Measurements from ENCODE around the gene KBTBD2.
"Not testable (repeated sequence)": the region's sequence is repeated elsewhere in the genome, so short reads cannot be mapped to it uniquely, and the experiment has no call there.

The KBTBD2 gene

DNA sequence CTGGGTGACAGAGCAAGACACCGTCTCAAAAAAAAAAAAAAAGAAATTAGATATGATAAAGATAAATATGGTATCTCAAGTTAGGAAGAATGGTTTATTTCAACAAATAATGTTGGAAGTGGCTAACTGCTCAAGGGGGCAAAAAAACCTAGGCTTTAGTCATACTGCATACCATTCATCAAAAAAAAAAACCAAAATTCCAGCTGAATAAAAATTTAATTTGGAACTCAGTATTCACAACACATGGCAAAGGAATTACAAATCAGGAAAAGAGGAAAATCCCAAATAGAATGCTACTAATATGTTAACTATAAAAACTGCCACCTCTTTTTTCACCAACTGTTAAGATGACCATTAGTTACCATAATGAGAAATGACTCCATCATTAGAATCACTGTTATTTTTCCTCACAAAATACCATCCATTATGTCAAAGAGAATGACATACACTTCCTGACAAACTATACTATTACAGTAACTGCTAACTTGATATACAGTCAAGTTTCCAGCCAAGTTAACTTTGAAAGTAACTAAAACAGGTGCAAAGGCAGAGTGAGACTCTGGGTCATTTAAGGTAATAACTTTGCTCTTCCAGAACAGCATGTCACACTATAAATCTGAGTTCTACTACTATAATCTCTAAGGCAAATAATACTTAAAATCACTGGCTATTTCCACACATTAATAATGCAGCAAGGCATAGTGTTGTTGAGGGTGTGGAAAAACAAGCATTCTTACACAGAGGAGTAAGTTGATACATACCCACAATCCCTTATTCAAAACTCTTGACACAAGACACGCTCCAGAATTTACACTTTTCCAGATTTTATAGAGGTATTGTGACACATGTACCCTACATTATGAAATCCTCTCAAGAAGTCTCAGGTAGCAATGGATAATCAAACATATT, 10.2 kb downstream of the KBTBD2 start:
- peaks cover 5% of the 10 kb centered on the region; the same call in 1 of the 2 replicates for H3K36me3 ChIP-seq
- no peaks in the 10 kb centered on the region for H3K27me3 ChIP-seq
- H3K4me1 ChIP-seq = 0 out of 2 replicates have a peak, but pooled peaks cover 4% of the 10 kb centered on the region
- TF ChIP-seq, protein P1, sequence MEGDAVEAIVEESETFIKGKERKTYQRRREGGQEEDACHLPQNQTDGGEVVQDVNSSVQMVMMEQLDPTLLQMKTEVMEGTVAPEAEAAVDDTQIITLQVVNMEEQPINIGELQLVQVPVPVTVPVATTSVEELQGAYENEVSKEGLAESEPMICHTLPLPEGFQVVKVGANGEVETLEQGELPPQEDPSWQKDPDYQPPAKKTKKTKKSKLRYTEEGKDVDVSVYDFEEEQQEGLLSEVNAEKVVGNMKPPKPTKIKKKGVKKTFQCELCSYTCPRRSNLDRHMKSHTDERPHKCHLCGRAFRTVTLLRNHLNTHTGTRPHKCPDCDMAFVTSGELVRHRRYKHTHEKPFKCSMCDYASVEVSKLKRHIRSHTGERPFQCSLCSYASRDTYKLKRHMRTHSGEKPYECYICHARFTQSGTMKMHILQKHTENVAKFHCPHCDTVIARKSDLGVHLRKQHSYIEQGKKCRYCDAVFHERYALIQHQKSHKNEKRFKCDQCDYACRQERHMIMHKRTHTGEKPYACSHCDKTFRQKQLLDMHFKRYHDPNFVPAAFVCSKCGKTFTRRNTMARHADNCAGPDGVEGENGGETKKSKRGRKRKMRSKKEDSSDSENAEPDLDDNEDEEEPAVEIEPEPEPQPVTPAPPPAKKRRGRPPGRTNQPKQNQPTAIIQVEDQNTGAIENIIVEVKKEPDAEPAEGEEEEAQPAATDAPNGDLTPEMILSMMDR (IDR thresholded peaks at IDR 0.05; ENCODE audit: low read depth, low read length) = no peak
- H3K4me3 ChIP-seq (ENCODE audit: low read depth, low read length) = no peak overlapping the region
- H3K9me3 ChIP-seq = no peaks in the 10 kb centered on the region
- DNase-seq = no peak

- Histone ChIP-seq H3K27me3 (no peaks in the 10 kb centered on the region), H3K4me1 (0 out of 2 replicates have a peak, but pooled peaks cover 4% of the 10 kb centered on the region), H3K36me3 (peaks cover 14% of the 10 kb centered on the region), H3K9me3 (no peaks in the 10 kb centered on the region), H3K4me3 (ENCODE audit: low read depth, low read length) (no peak overlapping the region)
- TF ChIP-seq, protein P1 (IDR thresholded peaks at IDR 0.05; ENCODE audit: low read depth, low read length) = no peak
- DNase-seq = no peak
These were observed 12.1 kb downstream of the KBTBD2 start for GRCh38 chr7:32879460-32879859.

- H3K4me1 ChIP-seq; H3K27me3 ChIP-seq; H3K9me3 ChIP-seq; H3K4me3 ChIP-seq (ENCODE audit: low read depth, low read length); DNase-seq: not testable (repeated sequence)
- H3K36me3 ChIP-seq = peaks cover 23% of the 10 kb centered on the region
These were observed 13.5 kb downstream of the KBTBD2 start for GRCh38 chr7:32878023-32878422.

- Histone ChIP-seq H3K27me3 (no peaks in the 10 kb centered on the region), H3K9me3 (no peaks in the 10 kb centered on the region), H3K4me1 (no peaks in the 10 kb centered on the region), H3K4me3 (ENCODE audit: low read depth, low read length) (no peak overlapping the region), H3K36me3 (peaks cover 49% of the 10 kb centered on the region)
- no peak for DNase-seq
- TF ChIP-seq, protein P1 (IDR thresholded peaks at IDR 0.05; ENCODE audit: low read depth, low read length) = no peak
These were observed 19.1 kb downstream of the KBTBD2 start for GRCh38 chr7:32872421-32872820.

DNA sequence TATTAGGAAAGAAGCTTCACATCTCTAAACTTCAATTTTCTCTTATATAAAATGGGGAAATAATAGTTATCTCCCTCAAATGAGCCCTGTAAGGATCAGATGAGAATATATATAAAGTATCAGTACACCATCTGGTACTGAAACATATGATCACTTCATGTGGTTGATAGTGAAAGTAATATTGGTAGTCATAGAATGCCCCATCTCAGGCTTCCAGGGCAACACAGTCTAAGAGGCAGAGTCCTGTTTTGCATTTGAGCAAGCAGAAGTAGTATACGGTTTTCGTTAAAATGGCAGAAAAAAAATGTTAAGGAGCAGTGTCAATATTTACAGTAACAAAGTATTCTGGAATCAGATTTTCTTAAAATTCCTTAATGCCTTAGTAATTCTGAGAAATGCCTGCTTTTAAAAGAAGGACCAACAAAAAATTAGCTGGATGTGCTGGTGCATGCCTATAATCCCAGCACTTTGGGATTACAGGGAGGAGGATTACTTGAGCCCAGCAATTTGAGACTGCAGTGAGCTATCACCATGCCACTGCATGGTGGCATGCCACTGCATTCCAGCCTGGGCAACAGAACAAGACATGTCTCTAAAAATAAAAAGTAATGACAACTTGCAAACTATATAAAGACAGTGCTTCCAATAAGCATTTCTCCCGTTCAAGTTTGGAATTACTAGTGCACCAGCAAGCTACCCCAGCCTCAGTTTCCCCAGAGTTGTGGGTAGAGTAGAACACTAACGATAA, 19.8 kb downstream of the KBTBD2 start:
- H3K4me3 ChIP-seq (ENCODE audit: low read depth, low read length) = no peak overlapping the region
- no peaks in the 10 kb centered on the region for H3K9me3 ChIP-seq
- no peaks in the 10 kb centered on the region for H3K4me1 ChIP-seq
- H3K27me3 ChIP-seq = no peaks in the 10 kb centered on the region
- DNase-seq = no peak
- TF ChIP-seq, protein P1 (IDR thresholded peaks at IDR 0.05; ENCODE audit: low read depth, low read length) = no peak
- peaks cover 45% of the 10 kb centered on the region for H3K36me3 ChIP-seq

- Histone ChIP-seq H3K9me3 (no peaks in the 10 kb centered on the region), H3K36me3 (peaks cover 43% of the 10 kb centered on the region), H3K4me1 (no peaks in the 10 kb centered on the region), H3K27me3 (no peaks in the 10 kb centered on the region), H3K4me3 (ENCODE audit: low read depth, low read length) (no peak overlapping the region)
- TF ChIP-seq, protein P1 (IDR thresholded peaks at IDR 0.05; ENCODE audit: low read depth, low read length) = no peak
- DNase-seq = no peak
These were observed 21.3 kb downstream of the KBTBD2 start for GRCh38 chr7:32870298-32870697.
